Fibroblast of mammary gland (primary cell): ENCODE results near the gene STX19.

Source experiments
- DNase-seq: peaks from one replicate; pipeline ENCODE4 v3.0.0-alpha.2; 2010; ENCODE audit warnings: low read depth
- H3K4me3 ChIP-seq: 2 replicates; pipeline ENCODE4 v1.5.1; 2011; ENCODE audit warnings: low read depth, mild to moderate bottlenecking, low read length, moderate library complexity; ENCODE audit not compliant: control insufficient read depth
- CTCF ChIP-seq: conservative IDR thresholded peaks from 2 replicates; pipeline ENCODE4 v1.5.1; 2011; ENCODE audit warnings: low read depth, low read length, inconsistent platforms; ENCODE audit not compliant: control insufficient read depth, insufficient read depth

Gene STX19

GRCh38 chr3:94066506-94067500 is 38.4 kb upstream of the STX19 start:
- DNase-seq, result no peak
- no peak for TF ChIP-seq CTCF

GRCh38 chr3:94065819-94066480 is 37.6 kb upstream of the STX19 start:
- DNase-seq, result no peak
- TF ChIP-seq CTCF, result no peak
- H3K4me3 ChIP-seq, result no peak overlapping the region

More at GRCh38 chr3:94066506-94067500, 38.4 kb upstream of the STX19 start:
- H3K4me3 ChIP-seq, result no peak overlapping the region

GRCh38 chr3:94065122-94065521 is 36.7 kb upstream of the STX19 start:
- no peak for DNase-seq
- no peak for TF ChIP-seq CTCF

DNA sequence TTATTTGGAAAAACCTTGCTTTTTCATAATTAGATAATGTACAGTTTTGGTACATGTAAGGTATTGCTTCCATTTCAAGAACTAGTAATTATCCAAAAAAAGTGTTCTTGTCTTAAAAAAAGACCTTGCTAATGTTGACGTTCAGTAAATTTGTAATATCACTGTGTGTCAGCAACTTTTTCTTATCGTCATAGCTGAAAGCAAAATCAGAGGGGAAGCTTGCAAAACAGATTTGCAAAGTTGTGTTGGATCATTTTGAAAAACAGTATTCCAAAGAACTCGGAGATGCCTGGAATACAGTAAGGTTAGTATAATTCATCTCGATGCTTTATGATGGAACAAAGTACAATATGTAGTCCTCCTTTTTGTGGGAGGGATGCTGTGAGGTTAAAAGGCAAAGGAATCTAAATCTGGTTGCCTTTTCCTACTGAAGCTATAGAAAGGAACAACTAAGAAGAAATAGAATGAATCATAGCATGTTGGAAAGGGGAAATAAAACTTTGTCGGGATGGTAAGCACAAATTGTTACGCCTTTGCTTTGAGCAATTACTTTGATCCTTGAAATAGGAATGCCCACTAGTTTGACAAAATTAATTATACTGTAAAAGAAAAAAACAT is 36.0 kb upstream of the STX19 start:
- H3K4me3 ChIP-seq, result peak overlapping the region; percentile 78
- peak; percentile 28 for DNase-seq
- no peak for TF ChIP-seq CTCF

More at GRCh38 chr3:94065122-94065521, 36.7 kb upstream of the STX19 start:
- no peak overlapping the region for H3K4me3 ChIP-seq

DNA sequence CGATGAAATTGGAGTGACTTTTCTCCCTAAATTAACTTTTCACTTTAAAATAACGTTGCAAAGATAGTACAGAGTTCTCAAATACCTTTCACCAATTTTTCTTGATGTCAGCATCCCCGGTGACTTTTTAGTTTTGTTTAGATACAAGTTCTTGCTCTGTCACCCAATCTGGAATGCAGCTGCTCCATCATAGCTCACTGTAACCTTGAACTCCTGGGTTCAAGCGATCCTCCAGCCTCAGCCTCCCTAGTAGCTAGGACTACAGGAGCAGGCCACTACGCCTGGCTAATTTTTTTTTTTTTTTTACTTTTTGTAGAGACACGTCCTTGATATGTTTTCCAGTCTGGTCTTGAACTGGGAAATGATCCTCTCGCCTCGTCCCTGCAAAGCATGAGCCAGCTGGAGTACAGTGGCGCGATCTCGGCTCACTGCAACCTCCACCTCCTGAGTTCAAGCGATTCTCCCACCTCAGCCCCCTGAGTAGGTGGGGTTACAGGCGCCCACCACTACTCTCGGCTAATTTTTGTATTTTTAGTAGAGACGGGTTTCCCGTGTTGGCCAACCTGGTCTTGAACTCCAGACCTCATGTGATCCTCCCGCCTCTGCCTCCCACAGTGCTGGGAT is 35.2 kb upstream of the STX19 start:
- peak overlapping the region; percentile 78 for H3K4me3 ChIP-seq
- peak; percentile 34 for DNase-seq
- TF ChIP-seq CTCF, result no peak

DNA sequence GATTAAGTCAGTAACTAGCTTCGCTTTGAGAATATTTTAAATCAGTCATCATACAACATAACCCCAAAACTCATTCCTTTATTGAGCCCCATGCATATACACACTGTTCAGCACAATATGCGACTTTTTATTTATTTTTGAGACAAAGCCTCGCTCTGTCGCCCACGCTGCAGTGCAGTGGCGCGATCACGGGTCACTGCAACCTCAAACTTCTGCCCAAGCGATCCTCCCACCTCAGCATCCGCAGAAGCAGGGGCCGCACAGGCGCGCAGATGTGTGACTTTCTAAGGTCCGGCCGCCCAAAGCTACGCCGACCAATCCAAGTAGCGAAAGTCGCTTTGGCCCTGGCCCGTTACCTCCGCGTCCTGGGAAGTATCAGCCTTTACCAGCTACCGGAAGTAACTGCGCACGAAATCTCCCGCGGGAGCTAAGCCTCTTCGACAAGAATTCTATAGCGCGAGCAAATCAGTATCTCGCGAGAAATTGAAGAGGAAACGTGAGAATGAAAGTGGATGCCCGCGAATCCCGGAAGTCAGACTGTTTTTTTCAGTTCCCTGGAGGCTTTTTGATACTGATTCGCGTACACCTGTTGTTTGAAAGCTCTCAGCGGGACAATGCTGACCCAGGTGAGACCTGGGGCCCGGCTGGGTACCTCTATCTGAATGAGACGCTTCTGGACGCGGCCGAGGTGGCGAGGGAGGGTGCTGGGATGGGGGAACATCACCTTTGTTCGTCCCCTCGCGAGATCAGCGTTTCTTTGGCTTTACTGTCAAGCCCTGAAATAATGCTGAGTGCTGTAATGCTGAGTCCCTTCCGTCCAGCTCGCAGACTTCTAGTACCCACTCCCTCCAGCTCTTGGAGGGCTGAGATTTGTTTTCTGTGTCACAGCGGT is 34.4 kb upstream of the STX19 start, which contains the start of the genes DHFR2 and NSUN3:
Gene DHFR2, minus strand, starts transcription at position 404 of the 892 bp plus-strand sequence. CDS start 1,405 bp downstream, outside the sequence.
Gene NSUN3, plus strand, starts transcription at position 549 of the 892 bp plus-strand sequence. Its CDS starts 66 bp downstream, at position 615.
- no peak for TF ChIP-seq CTCF
- peak within 1 kb of the TSS; percentile 78 for H3K4me3 ChIP-seq
- peak; percentile 97 for DNase-seq
